Stimulated activated CD4-positive, alpha-beta T cell treated with anti-CD3 and anti-CD28 coated beads, Interleukin-1b, Interleukin-23, amount 100 ng/mL, for 1 hour (primary cell): ENCODE measurements around the gene PPFIA2.

ENCODE experiments used
- DNase-seq, 2 donors: peaks; one replicate each; pipeline ENCODE4 v3.0.0-alpha.2; 2020; ENCODE audit warnings: low read depth in 2 of 2

PPFIA2 gene

GRCh38 chr12:81354327-81354932, 404.7 kb downstream of the PPFIA2 start:
- DNase-seq: no peak

GRCh38 chr12:81350309-81350708, 408.8 kb downstream of the PPFIA2 start:
- no peak for DNase-seq

GRCh38 chr12:81347404-81347803, 411.7 kb downstream of the PPFIA2 start:
- no peak for DNase-seq

GRCh38 chr12:81340910-81341309, 418.2 kb downstream of the PPFIA2 start:
- no peak for DNase-seq

- no peak for DNase-seq
Measured at GRCh38 chr12:81339071-81339470, 420.1 kb downstream of the PPFIA2 start.

GRCh38 chr12:81337886-81338285, 421.3 kb downstream of the PPFIA2 start:
- no peak for DNase-seq

GRCh38 chr12:81333812-81334211, 425.3 kb downstream of the PPFIA2 start:
- DNase-seq: no peak

GRCh38 chr12:81332054-81332453, 427.1 kb downstream of the PPFIA2 start:
- DNase-seq: no peak

GRCh38 chr12:81330480-81330879, 428.7 kb downstream of the PPFIA2 start:
- DNase-seq: no peak

- DNase-seq: no peak
Measured at GRCh38 chr12:81329085-81329484, 430.1 kb downstream of the PPFIA2 start.

GRCh38 chr12:81327425-81327824, 431.7 kb downstream of the PPFIA2 start:
- no peak for DNase-seq

GRCh38 chr12:81325086-81325485, 434.1 kb downstream of the PPFIA2 start:
- DNase-seq: no peak

- DNase-seq: no peak
Measured at GRCh38 chr12:81314903-81315531, 444.1 kb downstream of the PPFIA2 start.

GRCh38 chr12:81303935-81304334, 455.2 kb downstream of the PPFIA2 start:
- DNase-seq: no peak

- DNase-seq: no peak
Measured at GRCh38 chr12:81300454-81300853, 458.7 kb downstream of the PPFIA2 start.

GRCh38 chr12:81297601-81298000, 461.5 kb downstream of the PPFIA2 start:
- no peak for DNase-seq

- DNase-seq: no peak
Measured at GRCh38 chr12:81296556-81297305, 462.4 kb downstream of the PPFIA2 start.

- DNase-seq: no peak
Measured at GRCh38 chr12:81295251-81295650, 463.9 kb downstream of the PPFIA2 start.

- no peak for DNase-seq
Measured at GRCh38 chr12:81294325-81295190, 464.6 kb downstream of the PPFIA2 start.

- DNase-seq: no peak
Measured at GRCh38 chr12:81288651-81289050, 470.5 kb downstream of the PPFIA2 start.

- DNase-seq: no peak
Measured at GRCh38 chr12:81284137-81284536, 475.0 kb downstream of the PPFIA2 start.
